ENCODE data around the gene USP44.

Gene USP44

GRCh38 chr12:95532851-95533250 is 18.4 kb downstream of the USP44 start:
- TF ChIP-seq CTCF (IDR thresholded peaks at IDR 0.05; ENCODE audit: low read depth, low read length) = no peak
- in situ Hi-C loops (cut with HindIII; ENCODE audit: low sequenced_read_pairs) = no loop called here
- peak; percentile 42 for DNase-seq (ENCODE audit: low read depth, low spot score)
- no peak overlapping the region for H3K4me3 ChIP-seq (ENCODE audit: low read depth, low read length)

GRCh38 chr12:95529693-95530225 is 21.5 kb downstream of the USP44 start:
- in situ Hi-C loops (cut with HindIII; ENCODE audit: low sequenced_read_pairs) = no loop called here
- DNase-seq (ENCODE audit: low read depth, low spot score) = no peak
- TF ChIP-seq CTCF (IDR thresholded peaks at IDR 0.05; ENCODE audit: low read depth, low read length) = no peak
- no peak overlapping the region for H3K4me3 ChIP-seq (ENCODE audit: low read depth, low read length)

- no peak for DNase-seq (ENCODE audit: low read depth, low spot score)
Observed at GRCh38 chr12:95528431-95528830, 22.8 kb downstream of the USP44 start.

GRCh38 chr12:95522692-95523091 is 28.6 kb downstream of the USP44 start:
- no peak for TF ChIP-seq CTCF (IDR thresholded peaks at IDR 0.05; ENCODE audit: low read depth, low read length)
- H3K4me3 ChIP-seq (ENCODE audit: low read depth, low read length) = no peak overlapping the region
- no peak for DNase-seq (ENCODE audit: low read depth, low spot score)
- in situ Hi-C loops (cut with HindIII; ENCODE audit: low sequenced_read_pairs) = no loop called here

More at GRCh38 chr12:95528431-95528830, 22.8 kb downstream of the USP44 start:
- no peak for TF ChIP-seq CTCF (IDR thresholded peaks at IDR 0.05; ENCODE audit: low read depth, low read length)
- in situ Hi-C loops (cut with HindIII; ENCODE audit: low sequenced_read_pairs) = no loop called here
- no peak overlapping the region for H3K4me3 ChIP-seq (ENCODE audit: low read depth, low read length)

- no peak for TF ChIP-seq CTCF (IDR thresholded peaks at IDR 0.05; ENCODE audit: low read depth, low read length)
- in situ Hi-C loops (cut with HindIII; ENCODE audit: low sequenced_read_pairs) = no loop called here
- no peak for DNase-seq (ENCODE audit: low read depth, low spot score)
- no peak overlapping the region for H3K4me3 ChIP-seq (ENCODE audit: low read depth, low read length)
Observed at GRCh38 chr12:95520816-95521215, 30.5 kb downstream of the USP44 start.

GRCh38 chr12:95518944-95519343 is 32.3 kb downstream of the USP44 start:
- in situ Hi-C loops (cut with HindIII; ENCODE audit: low sequenced_read_pairs) = no loop called here
- DNase-seq (ENCODE audit: low read depth, low spot score) = no peak
- H3K4me3 ChIP-seq (ENCODE audit: low read depth, low read length) = no peak overlapping the region
- TF ChIP-seq CTCF (IDR thresholded peaks at IDR 0.05; ENCODE audit: low read depth, low read length) = no peak

GRCh38 chr12:95517246-95517645 is 34.0 kb downstream of the USP44 start:
- no peak for DNase-seq (ENCODE audit: low read depth, low spot score)
- in situ Hi-C loops (cut with HindIII; ENCODE audit: low sequenced_read_pairs) = no loop called here
- H3K4me3 ChIP-seq (ENCODE audit: low read depth, low read length) = no peak overlapping the region
- no peak for TF ChIP-seq CTCF (IDR thresholded peaks at IDR 0.05; ENCODE audit: low read depth, low read length)

Data from astrocyte of the spinal cord (primary cell).